Measurements from ENCODE around the gene SLC12A7.

DNA sequence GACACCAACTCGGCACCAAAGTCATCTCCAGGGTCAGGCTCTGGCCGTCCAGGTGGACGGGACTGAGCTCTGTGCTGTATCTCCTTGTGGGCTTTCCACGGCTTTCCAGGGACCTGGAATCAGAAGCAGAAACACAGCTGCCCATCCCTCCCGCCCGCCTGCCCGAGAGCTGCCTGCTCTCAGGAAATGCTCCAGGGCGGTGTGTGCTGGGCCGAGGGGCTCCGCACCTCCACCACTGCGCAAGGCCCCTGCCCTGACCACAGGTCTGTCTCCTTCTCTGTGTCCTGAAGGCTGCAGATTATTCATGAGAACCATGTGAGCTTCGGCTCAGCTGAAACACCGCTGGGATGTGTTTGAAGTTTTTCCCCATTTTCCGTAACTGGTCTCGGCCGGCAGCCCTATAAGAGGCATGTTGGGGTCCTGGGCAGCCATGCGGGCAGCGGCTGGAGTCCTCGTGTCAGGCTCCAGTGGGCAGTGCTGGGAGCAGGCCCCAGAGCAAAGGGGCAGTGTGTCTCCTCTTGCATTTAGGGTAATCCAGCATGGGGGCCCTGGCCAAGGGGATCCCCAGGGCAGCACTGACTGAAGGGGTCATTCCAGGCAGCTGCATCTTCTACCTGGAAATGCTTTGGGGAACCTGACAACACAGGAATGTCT is 80.4 kb downstream of the SLC12A7 start:
- TF ChIP-seq POLR2A (IDR thresholded peaks at IDR 0.05) (no peak), POLR2AphosphoS5 (IDR thresholded peaks at IDR 0.05) (no peak), EP300 (IDR thresholded peaks at IDR 0.05) (no peak)
- TF ChIP-seq, protein P1, sequence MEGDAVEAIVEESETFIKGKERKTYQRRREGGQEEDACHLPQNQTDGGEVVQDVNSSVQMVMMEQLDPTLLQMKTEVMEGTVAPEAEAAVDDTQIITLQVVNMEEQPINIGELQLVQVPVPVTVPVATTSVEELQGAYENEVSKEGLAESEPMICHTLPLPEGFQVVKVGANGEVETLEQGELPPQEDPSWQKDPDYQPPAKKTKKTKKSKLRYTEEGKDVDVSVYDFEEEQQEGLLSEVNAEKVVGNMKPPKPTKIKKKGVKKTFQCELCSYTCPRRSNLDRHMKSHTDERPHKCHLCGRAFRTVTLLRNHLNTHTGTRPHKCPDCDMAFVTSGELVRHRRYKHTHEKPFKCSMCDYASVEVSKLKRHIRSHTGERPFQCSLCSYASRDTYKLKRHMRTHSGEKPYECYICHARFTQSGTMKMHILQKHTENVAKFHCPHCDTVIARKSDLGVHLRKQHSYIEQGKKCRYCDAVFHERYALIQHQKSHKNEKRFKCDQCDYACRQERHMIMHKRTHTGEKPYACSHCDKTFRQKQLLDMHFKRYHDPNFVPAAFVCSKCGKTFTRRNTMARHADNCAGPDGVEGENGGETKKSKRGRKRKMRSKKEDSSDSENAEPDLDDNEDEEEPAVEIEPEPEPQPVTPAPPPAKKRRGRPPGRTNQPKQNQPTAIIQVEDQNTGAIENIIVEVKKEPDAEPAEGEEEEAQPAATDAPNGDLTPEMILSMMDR (IDR thresholded peaks at IDR 0.05), result no peak
